GM06990 (cell line): Measurements from ENCODE around the gene ZNF106.

ENCODE experiments used
- DNase-seq: peaks from one replicate; pipeline ENCODE4 v3.0.0-alpha.2; 2011; ENCODE audit not compliant: insufficient read length; ENCODE audit errors: extremely low read depth
- H3K27me3 ChIP-seq: replicated peaks from 2 replicates; pipeline ENCODE4 v1.6.0; 2011; ENCODE audit warnings: low read length; ENCODE audit not compliant: control insufficient read depth, insufficient read depth
- H3K36me3 ChIP-seq: 2 replicates; pipeline ENCODE4 v1.5.1; 2011; ENCODE audit warnings: low read length; ENCODE audit not compliant: control insufficient read depth, insufficient read depth
- H3K4me3 ChIP-seq: replicated peaks from 2 replicates; pipeline ENCODE4 v1.5.1; 2011; ENCODE audit warnings: low read depth, mild to moderate bottlenecking, control low read depth, low read length
- TF ChIP-seq, protein P1 (sequence below): IDR thresholded peaks from 2 replicates; pipeline ENCODE4 v1.5.1; 2011; ENCODE audit warnings: low read length, control low read depth, mild to moderate bottlenecking, inconsistent platforms; ENCODE audit not compliant: insufficient read depth, poor library complexity, severe bottlenecking

Gene ZNF106

DNA sequence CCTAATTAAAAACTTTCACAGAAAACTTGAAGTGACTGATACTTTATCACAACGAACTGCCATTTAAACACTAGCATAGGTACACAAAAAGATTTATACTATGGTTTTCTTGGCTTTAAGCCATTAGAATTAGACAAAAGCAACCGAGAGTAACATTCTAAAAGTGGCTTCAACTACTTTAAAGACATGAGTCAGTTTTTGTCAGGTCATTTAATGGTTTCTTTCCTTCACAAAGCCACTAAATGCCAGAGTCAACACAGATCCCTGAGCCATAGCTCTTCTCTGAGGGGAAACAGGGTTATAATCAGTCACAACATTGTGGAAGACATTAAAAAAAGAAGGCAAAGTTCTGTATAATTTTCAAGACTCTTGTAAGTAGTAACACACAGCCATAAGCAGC is 77.0 kb downstream of the ZNF106 start:
- Histone ChIP-seq H3K36me3 (peaks cover 15% of the 10 kb centered on the region), H3K4me3 (no peak overlapping the region), H3K27me3 (no peaks in the 10 kb centered on the region)
- no peak for DNase-seq
- TF ChIP-seq, protein P1, sequence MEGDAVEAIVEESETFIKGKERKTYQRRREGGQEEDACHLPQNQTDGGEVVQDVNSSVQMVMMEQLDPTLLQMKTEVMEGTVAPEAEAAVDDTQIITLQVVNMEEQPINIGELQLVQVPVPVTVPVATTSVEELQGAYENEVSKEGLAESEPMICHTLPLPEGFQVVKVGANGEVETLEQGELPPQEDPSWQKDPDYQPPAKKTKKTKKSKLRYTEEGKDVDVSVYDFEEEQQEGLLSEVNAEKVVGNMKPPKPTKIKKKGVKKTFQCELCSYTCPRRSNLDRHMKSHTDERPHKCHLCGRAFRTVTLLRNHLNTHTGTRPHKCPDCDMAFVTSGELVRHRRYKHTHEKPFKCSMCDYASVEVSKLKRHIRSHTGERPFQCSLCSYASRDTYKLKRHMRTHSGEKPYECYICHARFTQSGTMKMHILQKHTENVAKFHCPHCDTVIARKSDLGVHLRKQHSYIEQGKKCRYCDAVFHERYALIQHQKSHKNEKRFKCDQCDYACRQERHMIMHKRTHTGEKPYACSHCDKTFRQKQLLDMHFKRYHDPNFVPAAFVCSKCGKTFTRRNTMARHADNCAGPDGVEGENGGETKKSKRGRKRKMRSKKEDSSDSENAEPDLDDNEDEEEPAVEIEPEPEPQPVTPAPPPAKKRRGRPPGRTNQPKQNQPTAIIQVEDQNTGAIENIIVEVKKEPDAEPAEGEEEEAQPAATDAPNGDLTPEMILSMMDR = no peak

DNA sequence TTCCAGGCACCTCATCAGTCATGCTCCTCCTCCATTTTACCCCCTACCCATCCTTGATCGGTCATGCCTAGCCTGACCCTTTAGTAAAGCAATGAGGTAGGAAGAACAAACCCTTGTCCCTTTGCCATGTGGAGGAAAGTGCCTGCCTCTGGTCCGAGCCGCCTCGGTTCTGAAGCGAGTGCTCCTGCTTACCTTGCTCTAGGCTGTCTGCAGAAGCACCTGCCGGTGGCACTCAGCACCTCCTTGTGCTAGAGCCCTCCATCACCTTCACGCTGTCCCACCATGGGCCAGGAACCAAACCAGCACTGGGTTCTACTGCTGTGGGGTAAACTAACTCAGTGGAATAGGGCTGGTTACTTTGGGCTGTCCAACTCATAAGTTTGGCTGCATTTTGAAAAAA is 79.1 kb downstream of the ZNF106 start:
- H3K27me3 ChIP-seq = no peaks in the 10 kb centered on the region
- peaks cover 12% of the 10 kb centered on the region for H3K36me3 ChIP-seq
- no peak for DNase-seq
- TF ChIP-seq, protein P1 = no peak
- H3K4me3 ChIP-seq = no peak overlapping the region

DNA sequence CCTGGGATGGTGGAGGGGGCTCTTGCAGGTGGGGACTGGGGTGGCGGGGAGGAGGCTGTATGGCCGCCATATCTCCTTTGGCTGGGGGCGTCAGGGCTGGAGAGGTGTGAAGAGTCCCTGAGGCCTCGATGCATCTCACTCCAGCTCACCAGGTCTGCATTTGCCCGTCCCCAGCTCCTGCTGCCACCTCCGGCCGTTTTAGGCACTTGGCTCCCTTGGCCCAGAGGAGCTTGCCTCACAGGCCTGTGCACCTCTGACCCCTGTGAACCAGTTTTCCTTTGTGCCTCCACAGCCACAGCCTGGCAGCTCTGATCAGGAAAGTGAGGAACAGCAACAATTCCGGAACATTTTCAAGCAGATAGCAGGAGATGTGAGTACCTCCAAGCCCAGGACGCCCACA is 81.9 kb downstream of the ZNF106 start:
- H3K36me3 ChIP-seq = peaks cover 7% of the 10 kb centered on the region
- no peaks in the 10 kb centered on the region for H3K27me3 ChIP-seq
- DNase-seq = no peak
- no peak overlapping the region for H3K4me3 ChIP-seq
- TF ChIP-seq, protein P1 = no peak

DNA sequence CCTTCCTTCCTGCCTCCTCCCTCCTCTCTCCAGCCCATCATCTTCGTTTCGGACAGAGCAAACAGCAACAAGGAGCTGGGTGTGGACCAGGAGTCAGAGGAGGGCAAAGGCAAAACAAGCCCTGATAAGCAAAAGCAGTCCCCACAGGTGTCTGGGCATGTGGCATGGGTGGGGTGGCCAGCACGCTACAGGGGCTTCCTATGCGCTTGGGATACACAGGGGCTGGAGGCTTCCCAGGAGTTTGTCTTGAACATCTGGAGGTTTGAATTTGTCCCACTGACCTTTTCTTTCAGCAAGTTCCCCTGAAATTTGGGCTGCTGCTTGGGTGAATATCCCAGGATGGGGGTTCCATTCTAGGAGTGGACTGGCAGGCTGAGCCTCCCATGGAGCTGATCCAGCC is 82.8 kb downstream of the ZNF106 start:
- no peak overlapping the region for H3K4me3 ChIP-seq

DNA sequence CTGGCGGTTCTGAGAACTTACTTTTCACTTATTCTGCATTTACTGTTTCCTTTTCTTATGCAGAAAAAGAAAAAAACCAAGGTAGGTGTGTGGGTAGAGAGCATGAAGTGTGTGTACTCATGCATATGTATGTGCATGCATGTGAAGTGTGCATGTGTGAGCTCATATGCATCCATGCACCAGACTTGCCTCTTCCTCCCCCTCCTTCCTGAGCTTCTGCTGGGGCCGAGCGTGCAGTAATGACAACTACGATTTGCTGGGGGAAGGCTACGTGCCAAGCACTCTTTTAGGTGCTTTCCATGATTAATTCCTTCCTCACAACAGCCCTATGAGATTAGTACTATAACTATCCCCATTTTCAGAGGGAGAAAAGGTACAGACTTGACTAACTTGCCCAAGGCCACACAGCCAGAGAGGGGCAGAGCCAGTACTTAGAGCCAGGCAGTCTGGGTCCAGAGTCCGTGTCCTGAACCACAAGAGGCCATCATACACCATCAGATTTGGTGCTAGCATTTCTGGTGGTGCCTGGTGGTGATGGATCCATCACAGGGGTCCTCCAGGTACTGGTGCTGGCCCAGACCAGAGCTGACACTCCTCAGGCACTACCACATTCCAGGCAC is 85.0 kb downstream of the ZNF106 start:
- H3K27me3 ChIP-seq = no peaks in the 10 kb centered on the region
- H3K4me3 ChIP-seq = no peak overlapping the region
- H3K36me3 ChIP-seq = peaks cover 2% of the 10 kb centered on the region
- TF ChIP-seq, protein P1 = no peak
- DNase-seq = no peak

More for the DNA sequence above, 82.8 kb downstream of the ZNF106 start:
- TF ChIP-seq, protein P1 = no peak
- H3K36me3 ChIP-seq = peaks cover 7% of the 10 kb centered on the region
- DNase-seq = no peak
- H3K27me3 ChIP-seq = no peaks in the 10 kb centered on the region
